Stimulated activated CD4-positive, alpha-beta T cell treated with anti-CD3 and anti-CD28 coated beads, Interleukin-4, amount 100 ng/mL, for 24 hours (primary cell): ENCODE results near the gene ASB9.

Source experiments
- DNase-seq: peaks from one replicate; pipeline ENCODE4 v3.0.0-alpha.2; 2020

Gene ASB9

GRCh38 chrX:15240414-15240813 is 29.5 kb downstream of the ASB9 start:
- no peak for DNase-seq

GRCh38 chrX:15236146-15236545 is 33.7 kb downstream of the ASB9 start:
- DNase-seq = no peak

- no peak for DNase-seq
Observed at GRCh38 chrX:15235001-15235400, 34.9 kb downstream of the ASB9 start.

GRCh38 chrX:15233416-15234015 is 36.4 kb downstream of the ASB9 start:
- no peak for DNase-seq

GRCh38 chrX:15224747-15225146 is 45.1 kb downstream of the ASB9 start:
- DNase-seq = no peak

GRCh38 chrX:15221321-15221720 is 48.6 kb downstream of the ASB9 start:
- no peak for DNase-seq

GRCh38 chrX:15217161-15217560 is 52.7 kb downstream of the ASB9 start:
- DNase-seq = no peak

GRCh38 chrX:15216280-15216679 is 53.6 kb downstream of the ASB9 start:
- DNase-seq = no peak

GRCh38 chrX:15215366-15215765 is 54.5 kb downstream of the ASB9 start:
- DNase-seq = no peak

- no peak for DNase-seq
Observed at GRCh38 chrX:15214588-15214987, 55.3 kb downstream of the ASB9 start.

GRCh38 chrX:15209096-15209495 is 60.8 kb downstream of the ASB9 start:
- DNase-seq = no peak

GRCh38 chrX:15207994-15208393 is 61.9 kb downstream of the ASB9 start:
- no peak for DNase-seq

GRCh38 chrX:15207384-15207783 is 62.5 kb downstream of the ASB9 start:
- peak; percentile 18 for DNase-seq

GRCh38 chrX:15206306-15206705 is 63.6 kb downstream of the ASB9 start:
- DNase-seq = no peak

GRCh38 chrX:15204130-15204751 is 65.6 kb downstream of the ASB9 start:
- no peak for DNase-seq

GRCh38 chrX:15203694-15204093 is 66.2 kb downstream of the ASB9 start:
- no peak for DNase-seq

GRCh38 chrX:15202454-15203177 is 67.3 kb downstream of the ASB9 start:
- no peak for DNase-seq

GRCh38 chrX:15200871-15201270 is 69.0 kb downstream of the ASB9 start:
- DNase-seq = no peak

GRCh38 chrX:15198608-15199202 is 71.2 kb downstream of the ASB9 start:
- DNase-seq = peak; percentile 3

GRCh38 chrX:15194146-15194545 is 75.7 kb downstream of the ASB9 start:
- no peak for DNase-seq
